Natural killer cell (primary cell): ENCODE results near the gene TRPM5. TPM values are rescaled to one million over a fixed set of nuclear protein-coding genes. Genes with fewer than 3 reads are reported as not detected.

Experiments used
- ATAC-seq, 3 donors: fragments of 150-1000 bp in 2 of 3; fragments of 200-7000 bp in 1 of 3; cut with Tn5 transposase; 1 replicate in 1 of 3; 2 replicates in 2 of 3; pipeline ENCODE4 v1.10.0; 2021; ENCODE audit warnings: mild to moderate bottlenecking in 2 of 3, moderate library complexity in 2 of 3
- DNase-seq, 2 donors: peaks; one replicate each; pipeline versions ENCODE4 v3.0.0 to v3.0.0-alpha.2; 2013 to 2021; ENCODE audit warnings: mixed read lengths in 1 of 2
- H3K27ac ChIP-seq: one replicate; pipeline ENCODE4 v1.5.1; 2013; ENCODE audit warnings: mild to moderate bottlenecking, low read length
- H3K27me3 ChIP-seq: one replicate; pipeline ENCODE4 v1.6.1; 2013; ENCODE audit warnings: low read length; ENCODE audit not compliant: control insufficient read depth, insufficient read depth
- H3K36me3 ChIP-seq: one replicate; pipeline ENCODE4 v1.6.1; 2013; ENCODE audit warnings: low read length; ENCODE audit not compliant: control insufficient read depth, insufficient read depth
- H3K4me1 ChIP-seq: one replicate; pipeline ENCODE4 v1.6.1; 2013; ENCODE audit warnings: low read length; ENCODE audit not compliant: control insufficient read depth, insufficient read depth
- H3K4me3 ChIP-seq: one replicate; pipeline ENCODE4 v1.5.1; 2013; ENCODE audit warnings: low read length
- H3K9me3 ChIP-seq: one replicate; pipeline ENCODE4 v1.6.1; 2013; ENCODE audit warnings: low read length; ENCODE audit not compliant: control insufficient read depth, insufficient read depth
- H3K27ac Mint-ChIP-seq, 2 donors: one replicate each; pipeline ENCODE4 v1.8.0; 2022; ENCODE audit warnings: mild to moderate bottlenecking in 2 of 2, mixed read lengths in 2 of 2, moderate library complexity in 1 of 2
- H3K27me3 Mint-ChIP-seq, 2 donors: one replicate each; pipeline ENCODE4 v1.8.0; 2022; ENCODE audit warnings: low read depth in 2 of 2, mixed read lengths in 2 of 2
- H3K36me3 Mint-ChIP-seq: one replicate; pipeline ENCODE4 v1.8.0; 2022; ENCODE audit warnings: mixed read lengths
- H3K4me1 Mint-ChIP-seq, 2 donors: one replicate each; pipeline ENCODE4 v1.8.0; 2022; ENCODE audit warnings: mixed read lengths in 2 of 2
- H3K4me3 Mint-ChIP-seq: one replicate; pipeline ENCODE4 v1.8.0; 2022; ENCODE audit warnings: mild to moderate bottlenecking, moderate library complexity, mixed read lengths
- H3K9me3 Mint-ChIP-seq, 2 donors: one replicate each; pipeline ENCODE4 v1.8.0; 2022; ENCODE audit warnings: mixed read lengths in 2 of 2
- CTCF ChIP-seq: fragments of 200-600 bp; IDR thresholded peaks from one replicate; pipeline ENCODE4 v1.8.0; 2022; ENCODE audit warnings: antibody characterized with exemption
- WGBS: methylation state at CpG from one replicate; pipeline ENCODE4 v1.1.7; 2013; ENCODE audit warnings: missing lambda C conversion rate; ENCODE audit not compliant: insufficient coverage; 5-methylcytosine and 5-hydroxymethylcytosine counted together
- intact Hi-C: fragments of 100-400 bp; cut with micrococcal nuclease; formaldehyde crosslinking; loops from one replicate; pipeline ENCODE4 v1.14.2; 2022
- total RNA-seq, 4 donors: library from RNA; stranded (reverse); fragments of 120-200 nt in 1 of 4; gene quantifications; one replicate each; pipeline versions ENCODE4 v1.2.3 to v1.2.4, GENCODE V29; 2013 to 2022

TRPM5 gene
- total RNA-seq, 3 donors from 2014 or later (not counting 1 experiment from before 2014, with no cell fraction given) = not detected

- H3K4me3 Mint-ChIP-seq = no peak overlapping the region
- WGBS = 93% methylated on average over 14 of the region's 17 CpGs
- TF ChIP-seq CTCF = no peak
- H3K9me3 ChIP-seq = no peaks in the 10 kb centered on the region
- no peaks in the 10 kb centered on the region for H3K36me3 Mint-ChIP-seq
- H3K27ac ChIP-seq = no peak overlapping the region
- no peaks in the 10 kb centered on the region for H3K36me3 ChIP-seq
- DNase-seq (no peak), ATAC-seq (no peak)
- intact Hi-C loops = no loop called here
- H3K27me3 ChIP-seq = peaks cover 6% of the 10 kb centered on the region
- peaks cover 37% of the 10 kb centered on the region for H3K4me1 ChIP-seq
- peaks cover 26 to 35% of the 10 kb centered on the region in 2 donors for H3K27me3 Mint-ChIP-seq
- H3K4me3 ChIP-seq = no peak overlapping the region
- H3K9me3 Mint-ChIP-seq = no peaks in the 10 kb centered on the region
- H3K27ac Mint-ChIP-seq = no peak overlapping the region
- peaks cover 6 to 15% of the 10 kb centered on the region in 2 donors for H3K4me1 Mint-ChIP-seq
Observed at GRCh38 chr11:2461253-2461955, 17.1 kb upstream of the TRPM5 start.

GRCh38 chr11:2460540-2461252 lies 16.4 kb upstream of the TRPM5 start:
- peaks cover 0 to 10% of the 10 kb centered on the region in 2 donors for H3K4me1 Mint-ChIP-seq
- no peak for DNase-seq
- intact Hi-C loops = no loop called here

GRCh38 chr11:2459796-2460531 lies 15.7 kb upstream of the TRPM5 start:
- ATAC-seq (no peak), DNase-seq (no peak)
- Mint-ChIP-seq H3K27me3 (peaks cover 36% of the 10 kb centered on the region in 2 donors), H3K4me3 (no peak overlapping the region), H3K27ac (no peak overlapping the region), H3K36me3 (no peaks in the 10 kb centered on the region), H3K4me1 (peaks cover 0 to 10% of the 10 kb centered on the region in 2 donors), H3K9me3 (no peaks in the 10 kb centered on the region)
- intact Hi-C loops = no loop called here
- H3K9me3 ChIP-seq = no peaks in the 10 kb centered on the region
- no peak for TF ChIP-seq CTCF
- WGBS = 67% methylated on average over 13 of the region's 13 CpGs
- peaks cover 3% of the 10 kb centered on the region for H3K27me3 ChIP-seq
- H3K4me1 ChIP-seq = peaks cover 31% of the 10 kb centered on the region
- no peak overlapping the region for H3K4me3 ChIP-seq
- no peak overlapping the region for H3K27ac ChIP-seq
- no peaks in the 10 kb centered on the region for H3K36me3 ChIP-seq

More at GRCh38 chr11:2460540-2461252, 16.4 kb upstream of the TRPM5 start:
- Mint-ChIP-seq H3K36me3 (no peaks in the 10 kb centered on the region), H3K4me3 (no peak overlapping the region), H3K27me3 (peaks cover 29 to 31% of the 10 kb centered on the region in 2 donors), H3K9me3 (no peaks in the 10 kb centered on the region), H3K27ac (no peak overlapping the region)
- no peak overlapping the region for H3K27ac ChIP-seq
- no peaks in the 10 kb centered on the region for H3K9me3 ChIP-seq
- H3K4me3 ChIP-seq = no peak overlapping the region
- peaks cover 31% of the 10 kb centered on the region for H3K4me1 ChIP-seq
- no peaks in the 10 kb centered on the region for H3K36me3 ChIP-seq
- WGBS = 92% methylated on average over 15 of the region's 15 CpGs
- no peak for ATAC-seq
- no peak for TF ChIP-seq CTCF
- H3K27me3 ChIP-seq = peaks cover 3% of the 10 kb centered on the region
